HL-60/S4 treated with phorbol 12-myristate 13-acetate at 8.2 ng/mL for 4 days and 3 days (cell line): Measurements from ENCODE around the gene RBM14.
"Not testable (repeated sequence)": the region's sequence is repeated elsewhere in the genome, so short reads cannot be mapped to it uniquely, and the experiment has no call there.

Source experiments
- in situ Hi-C: fragments of 300-500 bp; cut with MboI; formaldehyde crosslinking; loops from 2 replicates; pipeline ENCODE4 v1.15.0; 2022; ENCODE audit warnings: low sequenced_read_pairs

RBM14 gene

DNA sequence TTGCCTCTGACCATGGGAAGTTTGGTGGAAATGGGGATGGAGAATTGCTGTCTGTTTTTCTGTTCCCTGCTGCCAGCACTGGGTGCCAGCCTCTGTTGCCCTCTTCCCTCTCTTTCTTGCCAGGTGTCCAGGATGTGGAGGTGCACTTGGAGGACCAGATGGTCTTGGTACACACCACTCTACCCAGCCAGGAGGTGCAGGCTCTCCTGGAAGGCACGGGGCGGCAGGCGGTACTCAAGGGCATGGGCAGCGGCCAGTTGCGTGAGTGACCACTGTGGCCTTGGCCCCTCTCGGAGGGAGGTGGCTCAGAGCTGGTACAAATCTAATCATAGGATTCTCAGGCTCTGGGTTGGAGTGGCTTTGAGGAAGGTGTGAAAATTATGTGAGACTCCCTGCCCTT lies 17.4 kb upstream of the RBM14 start:
- in situ Hi-C loops, result no loop called here

DNA sequence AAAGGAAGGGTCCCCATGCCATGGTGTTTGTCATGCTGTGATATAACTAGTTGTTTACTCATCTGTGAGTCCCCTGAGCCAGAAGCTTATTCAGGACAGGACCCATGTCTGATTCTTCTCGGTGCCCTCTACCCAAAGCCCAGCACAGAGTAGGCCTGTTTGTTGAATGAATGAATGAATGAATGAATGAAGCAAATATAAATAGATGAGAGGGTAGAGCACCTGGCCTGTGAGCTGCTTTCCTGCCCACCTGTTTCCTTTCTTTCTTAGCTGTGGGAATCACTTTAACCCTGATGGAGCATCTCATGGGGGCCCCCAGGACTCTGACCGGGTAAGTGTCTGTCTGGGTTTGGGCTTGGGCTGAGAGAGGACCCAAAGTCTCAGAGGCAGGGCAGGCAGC lies 16.2 kb upstream of the RBM14 start:
- in situ Hi-C loops, result no loop called here

DNA sequence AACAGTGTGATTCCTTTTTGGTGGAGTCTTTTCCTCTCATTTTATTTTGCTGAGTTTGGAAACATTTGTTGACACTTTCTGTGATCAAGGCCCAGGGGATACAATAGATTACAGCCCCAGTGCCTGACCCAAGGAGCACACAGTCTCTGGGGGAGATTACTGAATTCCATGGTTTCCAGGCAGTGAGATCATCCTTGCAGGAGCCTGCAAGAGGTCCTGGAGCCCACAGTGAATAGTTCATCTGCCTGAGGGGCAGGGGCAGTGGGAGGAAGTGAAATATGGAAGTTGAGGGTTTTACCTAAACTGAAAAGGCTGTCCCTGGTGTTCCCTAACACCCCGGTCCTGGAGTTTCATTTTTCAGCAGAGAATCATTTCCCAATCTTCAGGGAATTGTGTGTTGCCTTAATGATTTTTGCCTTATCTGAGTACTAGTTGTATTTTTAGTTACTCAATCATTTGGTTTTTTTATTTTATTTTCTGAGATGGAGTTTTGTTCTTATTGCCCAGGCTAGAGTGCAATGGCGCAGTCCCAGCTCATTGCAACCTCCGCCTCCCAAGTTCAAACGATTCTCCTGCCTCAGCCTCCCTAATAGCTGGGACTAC lies 15.7 kb upstream of the RBM14 start:
- in situ Hi-C loops, result no loop called here

DNA sequence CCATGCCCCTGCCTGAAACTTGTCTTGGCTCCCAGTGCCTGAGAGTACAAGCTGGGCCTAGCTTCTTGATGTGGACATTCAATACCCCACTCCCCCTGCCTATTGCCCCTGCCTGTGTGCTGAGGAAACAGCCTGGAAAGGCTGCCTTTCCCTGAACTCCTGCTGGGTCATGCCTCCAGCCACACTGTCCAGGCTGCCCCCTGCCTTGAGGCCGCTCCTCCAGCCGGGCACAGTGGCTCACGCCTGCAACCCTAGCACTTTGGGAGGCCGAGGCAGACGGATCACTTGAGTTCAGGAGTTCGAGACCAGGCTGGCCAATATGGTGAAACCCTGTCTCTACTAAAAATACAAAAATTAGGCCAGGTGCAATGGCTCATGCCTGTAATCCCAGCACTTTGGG lies 13.4 kb upstream of the RBM14 start:
- in situ Hi-C loops, result no loop called here

DNA sequence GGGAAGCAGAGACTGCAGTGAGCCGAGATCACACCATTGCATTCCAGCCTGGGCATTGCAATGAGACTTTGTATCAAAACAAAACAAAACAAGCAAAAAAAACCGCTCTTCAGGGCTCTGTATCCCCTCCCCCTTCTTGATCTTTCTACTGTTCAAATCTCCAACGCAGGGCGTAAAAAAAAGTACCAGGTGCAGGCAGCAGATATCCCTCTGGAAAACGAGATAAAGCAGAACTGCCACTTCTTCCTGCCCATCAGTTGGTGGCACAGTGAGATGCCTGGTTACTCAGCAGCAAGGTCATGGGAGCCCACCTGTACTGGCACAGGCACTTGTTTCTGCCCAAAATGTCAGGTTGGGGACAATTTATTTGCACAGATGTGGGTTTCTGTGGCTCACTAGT lies 12.3 kb upstream of the RBM14 start:
- in situ Hi-C loops, result no loop called here

DNA sequence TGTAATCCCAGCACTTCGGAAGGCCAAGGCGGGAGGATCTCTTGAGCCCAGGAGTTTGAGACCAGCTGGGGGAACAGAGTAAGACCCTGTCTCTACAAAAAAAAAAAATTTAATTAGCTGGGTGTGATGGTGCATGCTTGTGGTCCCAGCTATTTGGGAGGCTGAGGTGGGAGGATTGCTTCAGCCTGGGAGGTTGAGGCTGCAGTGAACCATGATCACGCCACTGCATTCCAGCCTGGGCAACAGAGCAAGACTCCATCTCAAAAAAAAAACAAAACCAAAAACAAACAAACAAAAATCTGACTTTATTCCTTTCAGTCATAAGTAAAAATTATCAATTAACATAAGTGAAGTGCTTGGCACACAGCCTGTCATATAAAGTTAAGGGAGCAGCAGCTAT lies 9.8 kb upstream of the RBM14 start:
- in situ Hi-C loops, result not testable (repeated sequence)

DNA sequence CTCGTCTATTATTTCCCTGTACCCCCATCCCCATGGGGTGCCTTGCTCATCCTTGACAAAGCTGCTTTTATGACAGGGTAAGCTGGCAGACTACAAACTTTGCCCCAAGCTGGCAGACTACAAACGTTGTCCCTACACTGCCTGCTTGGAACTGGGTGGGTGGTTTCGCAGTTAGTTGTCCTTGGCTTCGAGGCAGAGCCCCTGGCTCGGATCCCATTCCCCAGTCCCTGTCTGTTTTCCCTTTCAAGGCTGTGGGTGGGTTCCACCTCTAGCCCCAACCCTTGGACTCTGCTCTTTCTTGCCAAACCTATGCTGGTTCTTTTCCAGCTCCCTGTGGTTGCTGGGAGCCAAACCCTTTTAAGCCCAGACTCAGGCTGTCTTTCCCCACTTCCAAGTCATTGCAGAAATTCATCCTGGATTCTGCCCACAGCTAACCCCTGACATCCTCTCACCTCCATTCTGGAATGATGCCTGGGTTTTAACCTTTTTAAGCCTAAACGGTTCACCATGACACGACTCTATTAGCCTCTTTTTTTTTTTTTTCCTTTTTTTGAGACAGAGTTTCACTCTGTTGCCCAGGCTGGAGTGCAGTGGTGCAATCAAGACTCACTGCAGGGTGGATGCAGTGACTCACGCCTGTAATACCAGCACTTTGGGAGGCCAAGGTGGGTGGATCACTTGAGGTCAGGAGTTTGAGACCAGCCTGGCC lies 9.2 kb upstream of the RBM14 start:
- in situ Hi-C loops, result no loop called here

DNA sequence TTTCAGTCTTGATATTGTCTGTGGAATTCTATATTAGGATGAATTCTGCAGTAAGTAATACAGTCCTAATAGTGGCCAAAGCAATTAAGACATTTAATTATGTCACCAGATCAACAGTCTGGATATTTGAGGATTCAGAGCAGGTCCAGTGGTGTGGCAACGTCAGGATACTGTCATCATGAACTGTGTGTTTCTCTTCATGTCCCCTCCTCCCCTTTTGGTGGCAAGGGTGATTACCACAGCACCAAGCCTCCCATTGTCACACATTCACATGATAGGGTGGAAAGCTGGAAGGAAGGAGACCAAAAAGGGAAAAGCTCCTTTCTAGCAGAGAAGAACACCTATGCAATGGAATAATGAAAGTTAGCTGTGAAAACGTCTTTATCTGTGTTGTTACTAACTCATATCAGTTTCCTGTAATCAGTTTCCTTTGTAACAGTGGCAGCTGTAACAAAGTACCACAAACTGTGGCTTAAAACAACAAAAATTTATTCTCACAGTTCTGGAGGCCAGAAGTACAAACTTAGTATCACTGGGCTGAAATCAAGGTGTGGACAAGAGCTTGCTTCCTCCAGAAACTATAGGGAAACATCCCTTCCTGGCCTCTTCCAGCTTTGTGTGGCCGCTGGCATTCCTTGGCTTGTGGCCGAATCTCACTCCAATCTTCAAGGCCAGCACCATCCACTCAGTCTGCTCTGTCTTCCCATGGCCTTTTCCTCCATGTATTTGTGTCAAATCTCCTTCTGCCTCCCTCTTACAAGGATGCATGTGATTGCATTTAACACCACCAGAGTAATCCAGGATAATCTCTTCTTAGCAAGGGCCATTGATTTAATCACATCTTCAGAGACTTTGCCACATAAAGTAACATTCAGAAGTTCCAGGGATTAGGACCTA lies 6.5 kb upstream of the RBM14 start:
- in situ Hi-C loops, result no loop called here

DNA sequence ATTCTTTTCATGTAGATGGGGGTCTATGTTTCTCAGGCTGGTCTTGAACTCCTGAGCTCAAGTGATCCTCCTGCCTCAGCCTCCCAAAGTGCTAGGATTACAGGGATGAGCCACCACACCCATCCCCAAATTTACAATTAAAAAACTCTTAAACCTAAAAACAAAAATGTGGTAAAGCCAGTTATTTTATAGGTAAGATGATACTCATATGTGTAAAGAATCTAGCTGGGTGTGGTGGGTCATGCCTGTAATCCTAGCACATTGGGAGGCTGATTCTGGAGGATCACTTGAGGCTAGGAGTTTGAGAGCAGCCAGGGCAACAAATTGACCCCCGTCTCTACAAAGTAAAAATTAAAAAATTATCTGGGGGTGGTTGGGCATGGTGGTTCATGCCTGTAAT lies 4.0 kb upstream of the RBM14 start:
- in situ Hi-C loops, result no loop called here

DNA sequence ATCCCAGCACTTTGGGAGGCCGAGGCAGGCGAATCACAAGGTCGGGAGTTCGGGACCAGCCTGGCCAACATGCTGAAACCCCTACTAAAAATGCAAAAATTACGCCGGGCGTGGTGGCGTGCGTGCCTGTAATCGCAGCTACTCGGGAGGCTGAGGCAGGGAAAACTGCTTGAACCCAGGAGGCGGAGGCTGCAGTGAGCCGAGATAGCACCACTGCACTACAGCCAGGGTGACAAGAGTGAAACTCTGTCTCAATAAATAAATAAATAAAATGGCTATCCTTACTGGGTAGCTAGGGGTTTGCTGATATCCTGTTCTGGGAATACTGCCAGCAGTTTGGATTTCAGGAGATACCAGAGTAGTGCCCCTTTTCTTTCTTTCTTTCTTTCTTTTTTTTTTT lies 2.4 kb upstream of the RBM14 start:
- in situ Hi-C loops, result no loop called here

DNA sequence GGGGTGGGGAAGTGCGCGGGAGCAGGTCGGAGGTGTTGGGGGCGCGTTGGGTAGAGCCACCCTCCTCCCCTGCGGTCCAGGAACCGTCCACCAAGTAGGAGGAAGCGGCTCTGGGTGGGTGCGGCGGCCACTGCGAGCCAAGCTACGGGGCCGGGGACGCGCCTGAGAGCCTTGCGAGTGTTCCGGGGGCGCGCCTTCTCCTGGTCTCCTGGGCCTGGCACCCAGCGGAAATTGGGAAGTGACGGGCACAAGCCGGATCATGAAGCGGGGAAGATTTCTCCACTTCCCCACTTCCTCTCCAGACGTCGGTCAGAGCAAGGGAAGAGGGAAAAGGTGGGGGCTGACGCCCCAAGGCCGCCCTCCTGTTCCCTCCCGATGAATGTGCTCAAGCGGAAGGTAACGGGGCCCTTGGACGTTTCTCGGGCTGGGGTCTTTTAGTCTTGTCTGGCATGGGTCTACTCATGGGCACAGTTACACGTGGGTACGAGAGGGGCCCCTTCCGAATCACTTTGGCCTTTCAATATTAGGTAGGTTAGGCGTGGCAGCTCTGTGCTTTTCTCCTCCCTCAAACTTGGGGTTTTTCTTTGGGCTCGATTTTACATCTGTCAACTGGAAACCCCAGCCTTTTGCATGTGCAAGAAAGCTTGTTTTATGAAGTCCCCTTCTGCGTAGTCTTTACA lies 865 bp downstream of the RBM14 start:
- in situ Hi-C loops, result no loop called here

DNA sequence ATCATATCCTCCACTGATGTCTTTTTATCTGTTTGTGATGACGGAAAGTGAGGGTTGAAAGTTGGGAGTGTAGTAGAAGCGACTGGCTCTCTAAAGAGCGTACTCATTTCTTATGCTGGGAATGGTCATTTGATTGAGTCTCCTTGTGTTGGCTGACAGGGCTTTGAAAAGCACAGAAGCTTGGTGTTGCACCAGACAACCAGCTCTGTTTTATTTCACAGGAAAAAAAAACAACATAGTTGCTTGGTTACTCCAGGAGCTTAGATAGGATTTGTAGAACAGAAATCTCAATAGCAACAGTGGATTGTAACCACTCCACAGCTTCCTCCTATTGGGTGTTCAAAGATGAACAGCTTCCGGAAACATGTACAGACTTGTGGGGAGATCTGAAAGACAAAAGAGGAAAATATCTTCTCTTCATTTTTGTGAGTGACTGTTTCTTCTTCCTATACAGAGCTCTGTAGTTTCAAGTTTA lies 2.7 kb downstream of the RBM14 start:
- in situ Hi-C loops, result no loop called here

DNA sequence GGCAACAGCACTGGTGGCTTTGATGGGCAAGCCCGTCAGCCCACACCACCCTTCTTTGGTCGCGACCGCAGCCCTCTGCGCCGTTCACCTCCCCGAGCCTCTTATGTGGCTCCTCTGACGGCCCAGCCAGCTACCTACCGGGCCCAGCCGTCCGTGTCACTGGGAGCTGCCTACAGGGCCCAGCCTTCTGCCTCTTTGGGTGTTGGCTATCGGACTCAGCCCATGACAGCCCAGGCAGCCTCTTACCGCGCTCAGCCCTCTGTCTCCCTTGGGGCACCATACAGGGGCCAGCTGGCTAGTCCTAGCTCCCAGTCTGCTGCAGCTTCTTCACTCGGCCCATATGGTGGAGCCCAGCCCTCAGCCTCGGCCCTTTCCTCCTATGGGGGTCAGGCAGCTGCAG lies 8.0 kb downstream of the RBM14 start:
- in situ Hi-C loops, result no loop called here

DNA sequence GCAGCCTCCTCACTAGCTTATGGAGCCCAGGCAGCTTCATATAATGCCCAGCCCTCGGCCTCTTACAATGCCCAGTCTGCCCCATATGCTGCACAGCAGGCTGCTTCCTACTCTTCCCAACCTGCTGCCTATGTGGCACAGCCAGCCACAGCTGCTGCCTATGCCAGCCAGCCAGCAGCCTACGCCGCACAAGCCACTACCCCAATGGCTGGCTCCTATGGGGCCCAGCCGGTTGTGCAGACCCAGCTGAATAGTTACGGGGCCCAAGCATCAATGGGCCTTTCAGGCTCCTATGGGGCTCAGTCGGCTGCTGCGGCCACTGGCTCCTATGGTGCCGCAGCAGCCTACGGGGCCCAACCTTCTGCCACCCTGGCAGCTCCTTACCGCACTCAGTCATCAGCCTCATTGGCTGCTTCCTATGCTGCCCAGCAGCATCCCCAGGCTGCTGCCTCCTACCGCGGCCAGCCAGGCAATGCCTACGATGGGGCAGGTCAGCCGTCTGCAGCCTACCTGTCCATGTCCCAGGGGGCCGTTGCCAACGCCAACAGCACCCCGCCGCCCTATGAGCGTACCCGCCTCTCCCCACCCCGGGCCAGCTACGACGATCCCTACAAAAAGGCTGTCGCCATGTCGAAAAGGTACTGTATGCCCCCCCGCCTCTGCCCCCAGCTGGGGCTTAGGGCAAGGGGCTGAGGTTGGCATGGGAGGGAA lies 8.8 kb downstream of the RBM14 start:
- in situ Hi-C loops, result no loop called here

DNA sequence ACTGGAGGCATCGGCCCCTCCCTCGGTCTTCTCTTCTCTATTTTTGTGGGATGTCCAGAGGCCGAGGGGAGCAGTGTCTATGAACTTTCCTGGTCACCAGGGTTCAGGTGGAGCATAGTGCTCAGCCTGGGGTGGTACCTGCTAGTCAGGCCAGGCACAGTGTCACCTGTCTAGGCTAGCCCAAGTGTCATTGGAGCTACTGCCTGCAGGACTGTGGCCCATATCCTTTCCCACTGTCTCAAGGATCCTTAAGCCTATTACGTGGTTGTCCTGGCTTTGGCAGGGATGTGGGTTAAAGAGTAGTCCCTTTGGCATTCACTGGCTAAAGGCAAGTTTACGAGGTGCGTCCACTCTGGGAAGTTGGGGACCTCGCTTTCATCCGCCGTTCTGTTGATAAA lies 9.3 kb downstream of the RBM14 start:
- in situ Hi-C loops, result no loop called here

DNA sequence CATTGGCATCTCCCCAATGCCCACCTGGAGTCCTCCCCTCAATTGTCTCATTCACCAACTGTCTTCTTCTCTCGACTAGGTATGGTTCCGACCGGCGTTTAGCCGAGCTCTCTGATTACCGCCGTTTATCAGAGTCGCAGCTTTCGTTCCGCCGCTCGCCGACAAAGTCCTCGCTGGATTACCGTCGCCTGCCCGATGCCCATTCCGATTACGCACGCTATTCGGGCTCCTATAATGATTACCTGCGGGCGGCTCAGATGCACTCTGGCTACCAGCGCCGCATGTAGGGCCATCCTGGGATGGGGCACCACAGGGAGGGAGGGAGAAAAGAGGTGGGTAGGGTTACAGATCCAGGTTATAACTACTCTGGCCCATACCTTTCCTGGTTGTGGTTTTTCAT lies 10.0 kb downstream of the RBM14 start:
- in situ Hi-C loops, result no loop called here

DNA sequence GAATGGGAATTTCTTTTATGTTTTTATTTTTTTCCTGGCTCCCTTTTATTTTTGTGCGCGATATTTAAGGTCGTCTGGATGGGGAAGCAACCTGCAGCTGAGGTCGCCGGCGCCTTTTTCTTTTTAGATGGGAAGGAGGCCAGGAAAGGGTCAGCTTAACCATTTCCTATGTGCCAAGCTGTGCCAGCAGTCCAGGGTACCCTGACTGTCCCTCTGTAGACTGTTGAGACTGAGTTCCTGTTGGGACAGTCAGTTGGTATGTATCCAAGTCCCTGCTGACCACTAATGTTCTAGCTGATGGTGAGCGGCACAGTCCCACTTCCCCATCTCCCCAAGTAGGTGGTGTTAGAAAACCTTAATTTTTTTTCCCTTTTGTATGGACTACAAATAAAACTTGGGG lies 10.5 kb downstream of the RBM14 start:
- in situ Hi-C loops, result no loop called here

DNA sequence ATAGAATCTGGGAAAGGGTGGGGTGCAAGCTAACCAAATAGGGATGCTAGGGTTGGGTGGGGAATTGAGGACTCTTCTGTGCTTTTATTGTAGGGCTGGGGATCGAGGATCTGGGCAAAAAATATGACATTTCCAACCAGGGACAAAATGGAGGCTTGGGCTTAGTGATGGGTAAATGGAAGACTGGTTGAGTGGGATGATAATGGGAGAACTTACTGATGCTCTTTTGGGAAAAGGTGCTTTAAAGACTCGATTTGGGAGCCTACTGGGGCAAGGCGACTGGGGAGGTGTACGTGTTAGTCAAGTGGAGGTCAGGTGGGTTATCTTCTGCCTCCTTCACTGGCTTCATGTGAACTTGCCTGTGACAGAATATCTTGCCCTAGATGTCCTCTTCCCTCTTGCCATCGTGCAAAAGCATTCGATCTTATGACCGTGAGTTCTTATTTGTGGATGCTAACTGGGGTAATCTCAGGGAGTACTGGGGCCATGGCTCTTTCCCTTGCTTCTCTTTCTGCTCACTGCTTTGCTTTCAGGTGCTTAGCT lies 11.7 kb downstream of the RBM14 start:
- in situ Hi-C loops, result no loop called here

DNA sequence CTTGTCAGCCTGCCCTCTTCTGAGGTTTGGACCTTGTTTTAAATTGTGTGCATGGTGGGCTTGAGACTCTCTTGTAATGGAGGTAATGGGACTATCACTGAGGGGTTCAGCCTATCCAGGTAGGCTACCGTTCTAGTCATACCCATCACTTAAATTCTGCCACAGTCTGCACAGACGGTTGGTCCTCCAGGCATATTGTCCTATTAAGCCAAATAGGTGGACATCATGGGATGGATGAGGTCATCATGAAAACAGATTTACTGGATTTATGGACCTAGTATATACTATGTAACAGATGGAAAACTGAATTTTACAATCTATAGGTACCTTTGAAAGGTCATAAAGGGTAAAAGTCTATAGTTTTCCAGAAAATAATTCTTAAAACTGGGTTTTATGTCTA lies 12.9 kb downstream of the RBM14 start:
- in situ Hi-C loops, result no loop called here

DNA sequence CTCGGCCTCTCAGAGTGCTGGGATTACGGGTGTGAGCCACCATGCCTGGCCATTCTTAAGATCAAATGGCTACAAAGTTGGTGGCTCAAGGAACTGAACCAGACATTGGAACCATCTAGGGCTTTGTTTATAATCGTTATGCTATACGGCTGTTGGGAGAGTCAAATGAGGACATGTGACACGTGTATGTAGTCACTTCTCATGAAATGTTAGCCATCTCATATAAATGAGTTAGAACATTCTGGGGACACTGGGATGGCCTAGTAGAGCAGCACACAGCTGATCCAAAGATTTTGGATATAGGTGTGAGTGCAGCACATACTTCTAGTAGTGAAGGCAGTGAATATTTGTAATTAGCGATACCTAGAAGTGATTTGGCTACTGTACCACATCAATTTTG lies 15.5 kb downstream of the RBM14 start:
- in situ Hi-C loops, result no loop called here
